GM23338 (cell line): ENCODE results near the gene ADIPOR2. TPM values are rescaled to one million over a fixed set of nuclear protein-coding genes. Genes with fewer than 3 reads are reported as not detected.

ENCODE experiments used
- ATAC-seq: fragments of 200-7000 bp; cut with Tn5 transposase; 3 replicates; pipeline ENCODE4 v1.9.1; 2020
- DNase-seq: peaks from one replicate; pipeline ENCODE4 v3.0.0-alpha.2; 2015; ENCODE audit warnings: low spot score
- H2AFZ ChIP-seq: fragments of 200-600 bp; sonication (generic); 2 replicates; pipeline ENCODE4 v1.8.0; 2016; ENCODE audit warnings: antibody characterized with exemption, mild to moderate bottlenecking, moderate library complexity
- H3F3A ChIP-seq: fragments of 200-600 bp; sonication (generic); replicated peaks from 2 replicates; pipeline ENCODE4 v1.8.0; 2017; ENCODE audit warnings: antibody characterized with exemption, mixed run types, low read depth
- H3K27ac ChIP-seq: fragments of 200-600 bp; sonication (generic); 2 replicates; pipeline ENCODE4 v1.6.1; 2016; ENCODE audit warnings: low read depth
- H3K27me3 ChIP-seq: fragments of 200-600 bp; sonication (generic); 2 replicates; pipeline ENCODE4 v1.8.0; 2016; ENCODE audit warnings: mild to moderate bottlenecking, mixed run types, moderate library complexity; ENCODE audit not compliant: insufficient read depth
- H3K36me3 ChIP-seq: fragments of 200-600 bp; sonication (generic); 2 replicates; pipeline ENCODE4 v1.8.0; 2016; ENCODE audit warnings: mild to moderate bottlenecking; ENCODE audit not compliant: insufficient read depth
- H3K4me1 ChIP-seq: fragments of 200-600 bp; sonication (generic); 2 replicates; pipeline ENCODE4 v1.8.0; 2016; ENCODE audit warnings: mild to moderate bottlenecking, moderate library complexity; ENCODE audit not compliant: insufficient read depth
- H3K4me2 ChIP-seq: fragments of 200-600 bp; sonication (generic); 2 replicates; pipeline ENCODE4 v1.7.1; 2017; ENCODE audit warnings: mixed run types
- H3K4me3 ChIP-seq: fragments of 200-600 bp; sonication (generic); 2 replicates; pipeline ENCODE4 v1.6.1; 2016; ENCODE audit warnings: mixed run types
- H3K79me2 ChIP-seq: fragments of 200-600 bp; sonication (generic); replicated peaks from 2 replicates; pipeline ENCODE4 v1.8.0; 2017; ENCODE audit warnings: mild to moderate bottlenecking; ENCODE audit not compliant: insufficient read depth
- H3K9me2 ChIP-seq: fragments of 200-600 bp; sonication (generic); 2 replicates; pipeline ENCODE4 v1.8.0; 2017; ENCODE audit not compliant: insufficient read depth
- H4K20me1 ChIP-seq: fragments of 200-600 bp; sonication (generic); replicated peaks from 2 replicates; pipeline ENCODE4 v1.8.0; 2017; ENCODE audit warnings: mild to moderate bottlenecking; ENCODE audit not compliant: insufficient read depth
- H3K27ac Mint-ChIP-seq: 2 replicates; pipeline ENCODE4 v1.8.0; 2020; ENCODE audit warnings: inconsistent platforms, mild to moderate bottlenecking, moderate library complexity, mixed read lengths
- H3K27me3 Mint-ChIP-seq: 3 replicates; pipeline ENCODE4 v1.8.0; 2022; ENCODE audit warnings: low read depth, mild to moderate bottlenecking, moderate library complexity, mixed read lengths, inconsistent platforms; ENCODE audit not compliant: insufficient read depth, poor library complexity
- H3K36me3 Mint-ChIP-seq: 3 replicates; pipeline ENCODE4 v1.8.0; 2021; ENCODE audit warnings: low read depth, mild to moderate bottlenecking, inconsistent platforms, moderate library complexity, mixed read lengths
- H3K4me1 Mint-ChIP-seq: 3 replicates; pipeline ENCODE4 v1.8.0; 2020; ENCODE audit warnings: mild to moderate bottlenecking, inconsistent platforms, mixed read lengths
- H3K4me3 Mint-ChIP-seq: 3 replicates; pipeline ENCODE4 v1.8.0; 2021; ENCODE audit warnings: moderate library complexity, mild to moderate bottlenecking, inconsistent platforms, mixed read lengths
- H3K9me3 Mint-ChIP-seq: 3 replicates; pipeline ENCODE4 v1.8.0; 2020; ENCODE audit warnings: moderate library complexity, mild to moderate bottlenecking, inconsistent platforms, mixed read lengths
- JUNB ChIP-seq: IDR thresholded peaks from one replicate; pipeline ENCODE4 v1.6.1; 2016; ENCODE audit warnings: antibody characterized with exemption; ENCODE audit not compliant: unreplicated experiment
- NANOG ChIP-seq: IDR thresholded peaks from 2 replicates; pipeline ENCODE4 v1.6.1; 2016; ENCODE audit warnings: antibody characterized with exemption, borderline replicate concordance
- REST ChIP-seq: IDR thresholded peaks from one replicate; pipeline ENCODE4 v1.6.1; 2018; ENCODE audit warnings: antibody characterized with exemption; ENCODE audit not compliant: unreplicated experiment
- STAT1 ChIP-seq: IDR thresholded peaks from one replicate; pipeline ENCODE4 v1.6.1; 2016; ENCODE audit warnings: antibody characterized with exemption; ENCODE audit not compliant: unreplicated experiment
- ZNF114 ChIP-seq: fragments of 250-450 bp; sonication (Bioruptor Pico); IDR thresholded peaks from 2 replicates; pipeline ENCODE4 v1.5.0; 2020; ENCODE audit warnings: mild to moderate bottlenecking, moderate library complexity
- ZNF462 ChIP-seq: fragments of 250-450 bp; sonication (Bioruptor Pico); IDR thresholded peaks from 2 replicates; pipeline ENCODE4 v1.5.0; 2020; ENCODE audit warnings: mild to moderate bottlenecking, moderate library complexity
- polyA plus RNA-seq: library from polyadenylated mRNA; unstranded; fragments of >200 nt; fragmentation: Nextera tagmentation; extraction: Ambion mirVana; gene quantifications from 2 replicates; pipeline ENCODE4 v1.2.1, GENCODE V29; 2016
- total RNA-seq: library from RNA; depleted of rRNA; stranded (reverse); fragments of >200 nt; shearing (Covaris generic); gene quantifications from 2 replicates; pipeline ENCODE4 v1.2.3, GENCODE V29; 2014

Gene ADIPOR2
- total and polyA plus RNA-seq, 2 experiments from 2014 or later, result 11.7 to 36.2 TPM

GRCh38 chr12:1716911-1717310, 26.0 kb downstream of the ADIPOR2 start:
- Histone ChIP-seq H2AFZ (no peak overlapping the region), H3K4me2 (no peak overlapping the region), H3K27me3 (no peaks in the 10 kb centered on the region), H3K4me3 (no peak overlapping the region), H3K4me1 (no peaks in the 10 kb centered on the region), H3K9me2 (no peaks in the 10 kb centered on the region), H4K20me1 (peaks cover 11% of the 10 kb centered on the region; the same call in 1 of the 2 replicates), H3K36me3 (no peaks in the 10 kb centered on the region; the same call in 1 of the 2 replicates), H3F3A (no peaks in the 10 kb centered on the region), H3K79me2 (peaks cover 99% of the 10 kb centered on the region), H3K27ac (no peak overlapping the region)
- TF ChIP-seq NANOG, result no peak
- TF ChIP-seq JUNB, result no peak
- no peak for TF ChIP-seq REST
- no peak for TF ChIP-seq ZNF114 (CRISPR knock-in tag)
- TF ChIP-seq ZNF462 (CRISPR knock-in tag), result no peak
- TF ChIP-seq STAT1, result no peak
- DNase-seq (no peak), ATAC-seq (no peak)
- H3K9me3 Mint-ChIP-seq, result peaks cover 32% of the 10 kb centered on the region
- H3K27ac Mint-ChIP-seq, result no peak overlapping the region
- H3K4me3 Mint-ChIP-seq, result no peak overlapping the region
- H3K27me3 Mint-ChIP-seq, result peaks cover 10% of the 10 kb centered on the region
- peaks cover 49% of the 10 kb centered on the region for H3K36me3 Mint-ChIP-seq
- peaks cover 7% of the 10 kb centered on the region for H3K4me1 Mint-ChIP-seq
